Subcutaneous adipose tissue (tissue), 4 donors: ENCODE data around the gene MSI2. TPM values are rescaled to one million over a fixed set of nuclear protein-coding genes. Genes with fewer than 3 reads are reported as not detected.

Experiments
- CTCF ChIP-seq: fragments of 450-650 bp; IDR thresholded peaks from one replicate; pipeline ENCODE4 v1.5.1; 2016; ENCODE audit warnings: low read depth, mild to moderate bottlenecking, control low read depth, antibody characterized with exemption, moderate library complexity
- total RNA-seq, 4 donors: library from RNA; depleted of rRNA; stranded (reverse); fragments of >200 nt; gene quantifications; one replicate each; pipeline ENCODE4 v1.1.0, GENCODE V29; 2016

The MSI2 gene
- total RNA-seq, 4 donors from 2014 or later: 9.5 to 12.9 (median 10.9) TPM

DNA sequence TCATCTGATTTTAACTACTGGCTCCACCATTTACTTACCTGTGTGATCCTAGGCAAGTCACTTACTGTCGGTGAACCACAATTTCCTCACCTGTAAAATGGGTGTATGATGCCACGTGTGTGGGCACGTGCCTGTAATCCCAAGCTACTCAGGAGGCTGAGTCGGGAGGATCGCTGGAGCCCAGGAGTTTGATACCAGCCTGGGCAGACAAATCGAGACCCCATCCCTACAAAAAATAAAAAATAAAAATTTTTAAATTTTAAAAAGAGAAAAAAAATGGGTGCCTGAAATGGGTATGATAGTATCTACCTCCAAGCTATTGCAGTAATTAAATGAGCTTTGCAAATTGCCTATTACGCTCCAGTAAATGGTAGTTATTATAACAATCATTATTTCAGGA is 263.5 kb downstream of the MSI2 start:
- TF ChIP-seq CTCF: no peak

GRCh38 chr17:57521606-57522005 is 265.3 kb downstream of the MSI2 start:
- no peak for TF ChIP-seq CTCF

- TF ChIP-seq CTCF: no peak
These were observed 266.0 kb downstream of the MSI2 start for GRCh38 chr17:57522042-57523005.

DNA sequence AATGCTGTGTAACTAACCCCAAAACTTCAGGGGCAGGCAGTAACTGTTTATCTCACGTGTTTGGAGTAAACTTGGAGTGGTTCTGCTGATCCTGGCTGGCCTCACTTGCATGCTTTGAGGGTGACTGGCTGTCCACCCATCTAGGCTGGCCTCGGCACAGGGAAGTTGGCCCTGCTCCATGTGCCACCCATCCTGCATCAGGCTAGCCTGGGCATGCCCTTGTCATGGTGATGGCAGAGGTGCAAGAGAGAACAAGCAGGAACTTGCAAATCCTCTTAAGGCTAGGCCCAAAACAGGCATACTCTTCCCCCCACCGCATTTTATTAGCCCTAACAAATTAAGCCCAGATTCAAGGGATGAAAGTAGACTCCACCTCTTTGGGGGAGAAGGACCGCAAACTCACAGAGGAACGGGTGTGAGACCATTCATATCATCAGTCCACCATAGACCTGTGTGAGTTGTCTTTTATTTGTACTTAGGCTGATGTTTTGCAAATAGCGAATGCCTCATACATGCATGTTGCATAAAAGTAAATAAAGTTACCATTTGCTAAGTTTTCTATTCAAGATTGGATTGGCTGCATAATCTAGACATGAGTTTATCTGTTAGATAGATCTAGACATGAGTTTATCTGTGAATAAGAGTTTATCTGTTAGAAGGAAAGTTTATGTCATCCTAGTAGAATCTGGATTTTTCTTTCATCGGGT is 267.8 kb downstream of the MSI2 start:
- no peak for TF ChIP-seq CTCF

GRCh38 chr17:57524839-57525568 is 268.7 kb downstream of the MSI2 start:
- no peak for TF ChIP-seq CTCF

DNA sequence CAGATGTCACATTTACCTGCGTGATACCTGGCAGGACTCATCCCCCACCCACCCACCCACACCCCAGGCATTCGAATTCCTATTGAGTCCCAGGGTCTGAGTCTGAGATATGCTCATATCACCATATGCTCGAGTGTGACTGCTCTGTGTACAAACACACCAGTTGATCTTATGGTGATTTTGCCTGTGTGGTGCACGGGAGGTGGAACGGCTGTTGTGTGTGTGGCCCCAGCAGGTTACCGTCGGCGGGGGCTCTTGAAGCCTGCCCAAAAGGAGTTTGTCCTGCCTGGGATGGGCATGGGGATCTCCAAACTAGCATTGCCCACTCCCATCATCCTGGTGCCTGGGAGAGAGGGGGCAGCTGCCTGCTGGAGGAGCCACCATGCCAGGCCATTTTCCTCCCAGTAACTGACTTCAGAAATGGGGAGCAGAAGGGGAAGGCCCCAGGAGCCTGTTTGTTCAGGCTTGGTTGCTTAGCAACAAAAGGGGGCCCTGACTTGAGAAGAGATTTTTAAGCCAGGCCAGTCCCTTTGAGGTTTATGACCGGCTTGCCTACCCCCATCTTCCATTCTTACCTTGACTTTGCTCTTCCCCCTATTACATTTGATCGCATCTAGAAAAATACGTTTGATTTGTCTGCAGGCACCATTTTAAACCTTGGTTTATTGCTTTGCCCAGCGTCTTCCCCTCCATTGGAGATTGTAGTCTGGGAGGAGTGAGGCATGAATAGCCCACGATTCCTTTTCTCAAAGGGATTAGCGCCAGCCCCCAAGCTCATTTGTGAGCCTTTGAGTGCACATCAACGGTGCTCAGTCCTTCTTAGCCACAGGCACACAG is 271.1 kb downstream of the MSI2 start:
- no peak for TF ChIP-seq CTCF
